ENCODE measurements around the gene RAD54L.

- TF ChIP-seq RCOR1 (IDR thresholded peaks at IDR 0.05; ENCODE audit: insufficient replicate concordance, low read length) (no peak), SMC3 (IDR thresholded peaks at IDR 0.05; ENCODE audit: low read depth, low read length) (no peak), CTCF (conservative IDR thresholded peaks at IDR 0.05; ENCODE audit: low read depth, low read length) (no peak), POLR2A (IDR thresholded peaks at IDR 0.05; ENCODE audit: low read depth, low read length) (no peak)
Observed at GRCh38 chr1:46206399-46206798, 41.2 kb upstream of the RAD54L start.
